Progenitor cell of endocrine pancreas (in vitro differentiated cells): ENCODE results near the gene TCP11. TPM values are rescaled to one million over a fixed set of nuclear protein-coding genes. Genes with fewer than 3 reads are reported as not detected.

Experiments used
- DNase-seq: peaks from one replicate; pipeline ENCODE4 v3.0.0; 2021; ENCODE audit warnings: low spot score; ENCODE audit not compliant: unreplicated experiment
- H3K27ac Mint-ChIP-seq: 2 replicates; pipeline ENCODE4 v1.8.0; 2021; ENCODE audit warnings: mild to moderate bottlenecking, moderate library complexity, mixed read lengths
- H3K27me3 Mint-ChIP-seq: 2 replicates; pipeline ENCODE4 v1.8.0; 2021; ENCODE audit warnings: mixed read lengths
- H3K36me3 Mint-ChIP-seq: 2 replicates; pipeline ENCODE4 v1.8.0; 2022; ENCODE audit warnings: mixed read lengths; ENCODE audit not compliant: insufficient read depth
- H3K4me1 Mint-ChIP-seq: 2 replicates; pipeline ENCODE4 v1.8.0; 2021; ENCODE audit warnings: low read depth, mixed read lengths
- H3K4me3 Mint-ChIP-seq: 2 replicates; pipeline ENCODE4 v1.8.0; 2021; ENCODE audit warnings: low read depth, mild to moderate bottlenecking, moderate library complexity, mixed read lengths
- H3K9me3 Mint-ChIP-seq: 2 replicates; pipeline ENCODE4 v1.8.0; 2021; ENCODE audit warnings: low read depth, mixed read lengths
- CTCF ChIP-seq: fragments of 200-600 bp; sonication (generic); IDR thresholded peaks from one replicate; pipeline ENCODE4 v1.5.0; 2021; ENCODE audit warnings: antibody characterized with exemption, mild to moderate bottlenecking; ENCODE audit not compliant: unreplicated experiment
- total RNA-seq: library from RNA; stranded (reverse); gene quantifications from 2 replicates; pipeline ENCODE4 v1.2.1, GENCODE V29; 2021

TCP11 gene
- total RNA-seq, 1 donor from 2014 or later = not detected

GRCh38 chr6:35086282-35086632 lies 54.9 kb downstream of the TCP11 start:
- no peak overlapping the region for H3K27ac Mint-ChIP-seq
- TF ChIP-seq CTCF = no peak
- H3K4me1 Mint-ChIP-seq = no peaks in the 10 kb centered on the region
- no peak overlapping the region for H3K4me3 Mint-ChIP-seq
- no peaks in the 10 kb centered on the region for H3K9me3 Mint-ChIP-seq
- peaks cover 11% of the 10 kb centered on the region for H3K36me3 Mint-ChIP-seq
- H3K27me3 Mint-ChIP-seq = no peaks in the 10 kb centered on the region
- no peak for DNase-seq

GRCh38 chr6:35085359-35086281 lies 55.5 kb downstream of the TCP11 start:
- H3K9me3 Mint-ChIP-seq = no peaks in the 10 kb centered on the region
- H3K4me3 Mint-ChIP-seq = no peak overlapping the region
- no peak for DNase-seq
- no peaks in the 10 kb centered on the region for H3K4me1 Mint-ChIP-seq
- H3K27ac Mint-ChIP-seq = no peak overlapping the region
- H3K27me3 Mint-ChIP-seq = no peaks in the 10 kb centered on the region
- TF ChIP-seq CTCF = no peak
- H3K36me3 Mint-ChIP-seq = peaks cover 11% of the 10 kb centered on the region

- Mint-ChIP-seq H3K36me3 (peaks cover 10% of the 10 kb centered on the region), H3K4me1 (no peaks in the 10 kb centered on the region), H3K4me3 (no peak overlapping the region), H3K27me3 (no peaks in the 10 kb centered on the region), H3K9me3 (no peaks in the 10 kb centered on the region), H3K27ac (no peak overlapping the region)
- no peak for DNase-seq
- TF ChIP-seq CTCF = no peak
These were observed 56.5 kb downstream of the TCP11 start for GRCh38 chr6:35084511-35085203.

- H3K4me1 Mint-ChIP-seq = no peaks in the 10 kb centered on the region
- no peak overlapping the region for H3K4me3 Mint-ChIP-seq
These were observed 57.1 kb downstream of the TCP11 start for GRCh38 chr6:35084041-35084491.

More at GRCh38 chr6:35084041-35084491, 57.1 kb downstream of the TCP11 start:
- Mint-ChIP-seq H3K27ac (no peak overlapping the region), H3K27me3 (no peaks in the 10 kb centered on the region), H3K36me3 (peaks cover 8% of the 10 kb centered on the region), H3K9me3 (no peaks in the 10 kb centered on the region)
- DNase-seq = no peak
- TF ChIP-seq CTCF = no peak
